Keratinocyte (primary cell): ENCODE measurements around the gene FCER2. TPM values are rescaled to one million over a fixed set of nuclear protein-coding genes. Genes with fewer than 3 reads are reported as not detected.

Experiments
- DNase-seq: peaks from one replicate; pipeline ENCODE4 v3.0.0-alpha.2; 2011; ENCODE audit warnings: low read depth, missing footprints, low spot score
- FAIRE-seq: peaks from 2 replicates; lab custom pipeline; 2011; peaks lifted over from hg19 to GRCh38; lab: Jason Lieb, UNC
- H2AFZ ChIP-seq: 2 replicates; pipeline ENCODE4 v1.6.0; 2012; ENCODE audit warnings: low read length, control low read depth, inconsistent platforms; ENCODE audit not compliant: control insufficient read depth
- H3K27ac ChIP-seq: 2 replicates; pipeline ENCODE4 v1.5.1; 2011; ENCODE audit warnings: low read length; ENCODE audit not compliant: control insufficient read depth, insufficient read depth
- H3K27me3 ChIP-seq: 3 replicates; pipeline ENCODE4 v1.6.0; 2011; ENCODE audit warnings: low read length; ENCODE audit not compliant: control insufficient read depth, insufficient read depth; ENCODE audit errors: extremely low read depth
- H3K36me3 ChIP-seq, 2 experiments: 2 replicates in 1 of 2; 3 replicates in 1 of 2; pipeline ENCODE4 v1.5.1; 2011; ENCODE audit warnings: low read length in 2 of 2, mild to moderate bottlenecking in 1 of 2; ENCODE audit not compliant: control insufficient read depth in 2 of 2, insufficient read depth in 2 of 2; ENCODE audit errors: extremely low read depth in 1 of 2
- H3K4me1 ChIP-seq: 3 replicates; pipeline ENCODE4 v1.5.1; 2011; ENCODE audit warnings: low read length; ENCODE audit not compliant: control insufficient read depth, insufficient read depth; ENCODE audit errors: extremely low read depth
- H3K4me2 ChIP-seq: 3 replicates; pipeline ENCODE4 v1.6.0; 2011; ENCODE audit warnings: low read depth, low read length; ENCODE audit not compliant: control insufficient read depth, insufficient read depth; ENCODE audit errors: extremely low read depth
- H3K4me3 ChIP-seq, 3 experiments: fragments of 200-600 bp in 1 of 3; sonication (generic) in 1 of 3; 2 replicates in 2 of 3; 3 replicates in 1 of 3; pipeline ENCODE4 v1.5.1; 2011 to 2016; ENCODE audit warnings: low read length in 3 of 3, mild to moderate bottlenecking in 3 of 3, control low read depth in 2 of 3, inconsistent platforms in 1 of 3, low read depth in 1 of 3, mixed read lengths in 1 of 3, mixed run types in 1 of 3, moderate library complexity in 1 of 3; ENCODE audit not compliant: control insufficient read depth in 2 of 3, insufficient read depth in 2 of 3; ENCODE audit errors: extremely low read depth in 1 of 3
- H3K79me2 ChIP-seq: 2 replicates; pipeline ENCODE4 v1.6.0; 2012; ENCODE audit warnings: low read length; ENCODE audit not compliant: control insufficient read depth, insufficient read depth
- H3K9ac ChIP-seq: 3 replicates; pipeline ENCODE4 v1.6.0; 2011; ENCODE audit warnings: low read length; ENCODE audit not compliant: control insufficient read depth, insufficient read depth; ENCODE audit errors: extremely low read depth
- H3K9me1 ChIP-seq: 3 replicates; pipeline ENCODE4 v1.6.0; 2011; ENCODE audit warnings: low read length; ENCODE audit not compliant: control insufficient read depth, insufficient read depth; ENCODE audit errors: extremely low read depth
- H3K9me3 ChIP-seq: 2 replicates; pipeline ENCODE4 v1.5.1; 2012; ENCODE audit warnings: low read depth, low read length; ENCODE audit not compliant: control insufficient read depth
- H4K20me1 ChIP-seq: 3 replicates; pipeline ENCODE4 v1.6.0; 2011; ENCODE audit warnings: low read length; ENCODE audit not compliant: control insufficient read depth, insufficient read depth; ENCODE audit errors: extremely low read depth
- EZH2 ChIP-seq: IDR thresholded peaks from one replicate; pipeline ENCODE4 v1.6.1; 2012; ENCODE audit warnings: inconsistent platforms, mild to moderate bottlenecking, low read length, moderate library complexity
- dilution Hi-C: fragments of 300-500 bp; cut with MboI; formaldehyde crosslinking; loops from one replicate; pipeline ENCODE4 v1.7.0; 2020; ENCODE audit warnings: low sequenced_read_pairs; ENCODE audit not compliant: extremely low pct_ligation_motif_present
- polyA plus RNA-seq, 5 experiments: library from polyadenylated mRNA; depleted of rRNA in 3 of 5; stranded (reverse) in 3 of 5; stranded (forward) in 1 of 5; unstranded in 1 of 5; fragments of >200 nt; gene quantifications; 1 replicate in 1 of 5; 2 replicates in 3 of 5; 3 replicates in 1 of 5; pipeline versions ENCODE4 v1.2.1 to v1.2.3, GENCODE V29; 2011 to 2012; ENCODE audit warnings: missing spikeins in 2 of 5, low read depth in 1 of 5, low replicate concordance in 1 of 5
- TF ChIP-seq, protein P1 (sequence below), 3 experiments: IDR thresholded peaks in 1 of 3; conservative IDR thresholded peaks in 1 of 3; optimal IDR thresholded peaks in 1 of 3; 2 replicates in 2 of 3; 3 replicates in 1 of 3; pipeline versions ENCODE3 to v1.5.1; 2011; ENCODE audit warnings: low read length in 3 of 3, mild to moderate bottlenecking in 3 of 3, moderate library complexity in 2 of 3, control low read depth in 1 of 3, inconsistent platforms in 1 of 3; ENCODE audit not compliant: insufficient read depth in 2 of 3; ENCODE audit errors: extremely low read depth in 1 of 3

Gene FCER2
- polyA plus RNA-seq, 1 donor (not counting 4 experiments of a cell fraction or from before 2014, with no cell fraction given), result not detected

- H3K9ac ChIP-seq, result no peak overlapping the region
- TF ChIP-seq EZH2, result no peak
- TF ChIP-seq, protein P1, sequence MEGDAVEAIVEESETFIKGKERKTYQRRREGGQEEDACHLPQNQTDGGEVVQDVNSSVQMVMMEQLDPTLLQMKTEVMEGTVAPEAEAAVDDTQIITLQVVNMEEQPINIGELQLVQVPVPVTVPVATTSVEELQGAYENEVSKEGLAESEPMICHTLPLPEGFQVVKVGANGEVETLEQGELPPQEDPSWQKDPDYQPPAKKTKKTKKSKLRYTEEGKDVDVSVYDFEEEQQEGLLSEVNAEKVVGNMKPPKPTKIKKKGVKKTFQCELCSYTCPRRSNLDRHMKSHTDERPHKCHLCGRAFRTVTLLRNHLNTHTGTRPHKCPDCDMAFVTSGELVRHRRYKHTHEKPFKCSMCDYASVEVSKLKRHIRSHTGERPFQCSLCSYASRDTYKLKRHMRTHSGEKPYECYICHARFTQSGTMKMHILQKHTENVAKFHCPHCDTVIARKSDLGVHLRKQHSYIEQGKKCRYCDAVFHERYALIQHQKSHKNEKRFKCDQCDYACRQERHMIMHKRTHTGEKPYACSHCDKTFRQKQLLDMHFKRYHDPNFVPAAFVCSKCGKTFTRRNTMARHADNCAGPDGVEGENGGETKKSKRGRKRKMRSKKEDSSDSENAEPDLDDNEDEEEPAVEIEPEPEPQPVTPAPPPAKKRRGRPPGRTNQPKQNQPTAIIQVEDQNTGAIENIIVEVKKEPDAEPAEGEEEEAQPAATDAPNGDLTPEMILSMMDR (optimal IDR thresholded peaks at IDR 0.05 in 1 of 3, IDR thresholded peaks at IDR 0.05 in 1 of 3, conservative IDR thresholded peaks at IDR 0.05 in 1 of 3; ENCODE audit: extremely low read depth in 1 of 3, insufficient read depth in 2 of 3, low read length in 3 of 3), result no peak
- no peaks in the 10 kb centered on the region for H3K79me2 ChIP-seq
- no peak overlapping the region for H3K4me3 ChIP-seq
- dilution Hi-C loops, result no loop called here
- FAIRE-seq (no peak), DNase-seq (no peak)
- H3K4me1 ChIP-seq, result no peaks in the 10 kb centered on the region
- no peak overlapping the region for H2AFZ ChIP-seq
- no peaks in the 10 kb centered on the region for H3K9me3 ChIP-seq
- no peaks in the 10 kb centered on the region for H3K9me1 ChIP-seq
- H3K27ac ChIP-seq, result no peak overlapping the region
- no peak overlapping the region for H3K4me2 ChIP-seq
- H3K36me3 ChIP-seq, result no peaks in the 10 kb centered on the region
- peaks cover 17% of the 10 kb centered on the region for H3K27me3 ChIP-seq
- no peaks in the 10 kb centered on the region for H4K20me1 ChIP-seq
These were observed 34.2 kb upstream of the FCER2 start for GRCh38 chr19:7736148-7736547.

- FAIRE-seq (no peak), DNase-seq (no peak)
- Histone ChIP-seq H3K27ac (no peak overlapping the region), H2AFZ (no peak overlapping the region), H3K36me3 (no peaks in the 10 kb centered on the region), H4K20me1 (no peaks in the 10 kb centered on the region), H3K79me2 (no peaks in the 10 kb centered on the region), H3K9me3 (no peaks in the 10 kb centered on the region), H3K4me2 (no peak overlapping the region), H3K4me3 (no peak overlapping the region), H3K9me1 (no peaks in the 10 kb centered on the region), H3K27me3 (peaks cover 33% of the 10 kb centered on the region), H3K4me1 (no peaks in the 10 kb centered on the region), H3K9ac (no peak overlapping the region)
- no peak for TF ChIP-seq EZH2
- TF ChIP-seq, protein P1 (optimal IDR thresholded peaks at IDR 0.05 in 1 of 3, IDR thresholded peaks at IDR 0.05 in 1 of 3, conservative IDR thresholded peaks at IDR 0.05 in 1 of 3; ENCODE audit: extremely low read depth in 1 of 3, insufficient read depth in 2 of 3, low read length in 3 of 3), result no peak
- dilution Hi-C loops, result no loop called here
These were observed 32.6 kb upstream of the FCER2 start for GRCh38 chr19:7734220-7735203.
